NCI-H446 (cell line): ENCODE measurements around the gene SYT1.

Source experiments
- DNase-seq, 2 experiments: peaks; one replicate each; lab custom pipeline; 2025; lab: John Stamatoyannopoulos, UW

SYT1 gene

GRCh38 chr12:79056775-79057174 is 192.2 kb downstream of the SYT1 start:
- no peak for DNase-seq

GRCh38 chr12:79057540-79057939 is 193.0 kb downstream of the SYT1 start:
- DNase-seq = no peak

GRCh38 chr12:79058342-79058741 is 193.8 kb downstream of the SYT1 start:
- no peak for DNase-seq

GRCh38 chr12:79059557-79059956 is 195.0 kb downstream of the SYT1 start:
- DNase-seq = no peak

- DNase-seq = no peak
Measured at GRCh38 chr12:79063258-79063657, 198.7 kb downstream of the SYT1 start.

- no peak for DNase-seq
Measured at GRCh38 chr12:79067977-79068376, 203.4 kb downstream of the SYT1 start.

GRCh38 chr12:79069009-79069408 is 204.4 kb downstream of the SYT1 start:
- DNase-seq = no peak

- DNase-seq = no peak
Measured at GRCh38 chr12:79071498-79071897, 206.9 kb downstream of the SYT1 start.

GRCh38 chr12:79073506-79073905 is 208.9 kb downstream of the SYT1 start:
- no peak for DNase-seq

GRCh38 chr12:79082595-79082994 is 218.0 kb downstream of the SYT1 start:
- no peak for DNase-seq

GRCh38 chr12:79083181-79083580 is 218.6 kb downstream of the SYT1 start:
- DNase-seq = no peak

- no peak for DNase-seq
Measured at GRCh38 chr12:79085106-79085682, 220.6 kb downstream of the SYT1 start.

- no peak for DNase-seq
Measured at GRCh38 chr12:79086541-79087296, 222.1 kb downstream of the SYT1 start.

- DNase-seq = peak in 1 of 2 experiments; percentile 51
Measured at GRCh38 chr12:79098530-79098929, 234.0 kb downstream of the SYT1 start.

- DNase-seq = no peak
Measured at GRCh38 chr12:79108962-79109361, 244.4 kb downstream of the SYT1 start.

- no peak for DNase-seq
Measured at GRCh38 chr12:79114896-79115295, 250.3 kb downstream of the SYT1 start.

- no peak for DNase-seq
Measured at GRCh38 chr12:79115743-79116142, 251.2 kb downstream of the SYT1 start.

- DNase-seq = peak in 1 of 2 experiments; percentile 32
Measured at GRCh38 chr12:79119796-79120195, 255.2 kb downstream of the SYT1 start.

- peak in 1 of 2 experiments; percentile 15 for DNase-seq
Measured at GRCh38 chr12:79121486-79121885, 256.9 kb downstream of the SYT1 start.

- no peak for DNase-seq
Measured at GRCh38 chr12:79124385-79124784, 259.8 kb downstream of the SYT1 start.

GRCh38 chr12:79125358-79125757 is 260.8 kb downstream of the SYT1 start:
- no peak for DNase-seq

- DNase-seq = no peak
Measured at GRCh38 chr12:79127271-79127751, 262.7 kb downstream of the SYT1 start.

GRCh38 chr12:79128956-79129355 is 264.4 kb downstream of the SYT1 start:
- DNase-seq = no peak

- DNase-seq = no peak
Measured at GRCh38 chr12:79138872-79139271, 274.3 kb downstream of the SYT1 start.
